GM10847 (cell line): ENCODE results near the gene GDF15.

Experiments used
- POLR2A ChIP-seq: IDR thresholded peaks from 2 replicates; pipeline ENCODE4 v1.6.1; 2011; ENCODE audit not compliant: insufficient read length; ENCODE audit errors: extremely low read depth

Gene GDF15

GRCh38 chr19:18388100-18388959, 2.4 kb downstream of the GDF15 start:
- no peak for TF ChIP-seq POLR2A

DNA sequence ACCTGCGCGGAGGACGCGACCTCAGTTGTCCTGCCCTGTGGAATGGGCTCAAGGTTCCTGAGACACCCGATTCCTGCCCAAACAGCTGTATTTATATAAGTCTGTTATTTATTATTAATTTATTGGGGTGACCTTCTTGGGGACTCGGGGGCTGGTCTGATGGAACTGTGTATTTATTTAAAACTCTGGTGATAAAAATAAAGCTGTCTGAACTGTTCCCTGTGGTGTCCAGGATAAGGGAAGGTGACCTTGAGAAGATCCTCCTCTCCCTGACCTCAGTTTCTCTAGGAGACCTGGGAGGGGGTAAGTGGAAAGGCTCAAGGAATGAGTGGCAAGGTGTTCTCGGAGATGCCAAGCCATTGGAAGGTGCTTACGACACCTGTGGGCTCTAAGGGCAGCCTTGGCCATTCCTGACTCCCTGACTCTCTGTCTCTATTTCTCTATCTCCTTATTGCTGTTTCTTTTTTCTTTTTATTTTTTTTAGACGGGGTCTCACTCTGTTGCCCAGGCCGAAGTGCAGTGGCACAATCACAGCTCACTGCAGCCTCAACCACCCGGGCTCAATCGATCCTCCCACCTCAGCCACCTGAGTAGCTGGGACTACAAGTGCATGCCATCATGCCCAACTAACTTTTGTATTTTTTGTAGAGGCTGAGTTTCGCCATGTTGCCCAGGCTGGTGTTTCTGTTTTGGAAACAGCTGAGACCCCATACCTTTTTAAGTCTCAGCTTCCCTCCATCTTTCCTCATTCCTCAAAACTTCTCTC, 3.2 kb downstream of the GDF15 start:
- no peak for TF ChIP-seq POLR2A

- no peak for TF ChIP-seq POLR2A
These were observed 3.7 kb downstream of the GDF15 start for GRCh38 chr19:18389726-18390064.

DNA sequence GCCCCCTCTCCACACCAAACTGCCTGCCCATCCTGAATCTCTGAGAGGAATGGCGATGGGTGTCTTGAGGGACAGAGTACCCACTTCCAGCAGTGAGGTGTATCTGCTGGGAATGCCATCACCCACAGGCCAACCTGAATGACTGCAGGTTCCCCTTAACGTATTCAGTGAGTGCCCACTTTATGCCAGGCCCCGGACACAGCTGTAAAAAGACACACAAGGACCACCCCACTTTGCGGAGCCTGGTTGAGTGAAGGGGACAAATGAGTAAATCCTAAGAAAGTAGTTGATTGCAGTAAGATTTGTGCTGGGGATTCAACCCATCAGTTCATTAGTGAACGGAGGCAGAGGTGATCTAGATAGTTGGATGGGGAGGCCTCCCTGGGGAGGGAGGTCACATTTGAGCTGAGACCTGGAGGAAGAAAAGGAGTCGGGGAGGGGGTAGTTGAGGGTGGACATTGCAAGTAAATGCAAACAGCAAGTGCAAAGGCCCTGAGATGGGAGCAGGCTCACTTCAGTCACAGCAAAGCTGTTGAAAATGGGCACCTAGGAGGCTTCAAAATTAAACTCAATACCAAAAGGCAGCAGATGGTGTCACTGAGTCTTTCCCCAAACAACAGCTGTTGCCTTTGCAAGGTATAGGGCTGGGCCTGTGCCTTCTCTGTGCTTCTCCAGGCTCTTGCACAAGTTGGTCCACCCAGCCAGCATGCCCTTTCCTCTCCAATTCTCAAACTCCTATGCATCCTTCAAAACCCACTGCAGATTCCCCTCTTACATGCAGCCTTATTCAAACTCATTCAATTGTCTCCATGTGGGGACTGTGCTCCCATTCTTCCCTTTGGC, 4.3 kb downstream of the GDF15 start:
- TF ChIP-seq POLR2A = no peak

- no peak for TF ChIP-seq POLR2A
These were observed 5.6 kb downstream of the GDF15 start for GRCh38 chr19:18391509-18392075.

- TF ChIP-seq POLR2A = no peak
These were observed 6.5 kb downstream of the GDF15 start for GRCh38 chr19:18392417-18392816.

DNA sequence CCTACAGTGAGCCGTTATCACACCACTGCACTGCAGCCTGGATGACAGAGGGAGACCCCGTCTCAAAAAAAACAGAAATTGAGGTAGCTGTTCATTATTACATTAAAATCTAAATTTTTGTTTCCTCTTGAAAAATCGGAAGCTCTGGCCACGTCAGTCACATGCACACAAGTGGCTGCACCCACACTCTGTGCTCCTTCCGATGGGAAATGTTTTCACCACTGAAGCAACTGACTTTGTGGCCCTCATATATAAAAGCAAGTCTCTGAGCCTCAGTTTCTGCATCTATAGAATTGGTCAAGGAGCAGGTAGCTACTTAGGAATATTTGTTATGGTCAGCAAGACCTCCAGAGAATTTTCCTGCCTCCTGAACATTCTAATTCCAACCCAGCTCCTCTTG, 7.0 kb downstream of the GDF15 start:
- no peak for TF ChIP-seq POLR2A

DNA sequence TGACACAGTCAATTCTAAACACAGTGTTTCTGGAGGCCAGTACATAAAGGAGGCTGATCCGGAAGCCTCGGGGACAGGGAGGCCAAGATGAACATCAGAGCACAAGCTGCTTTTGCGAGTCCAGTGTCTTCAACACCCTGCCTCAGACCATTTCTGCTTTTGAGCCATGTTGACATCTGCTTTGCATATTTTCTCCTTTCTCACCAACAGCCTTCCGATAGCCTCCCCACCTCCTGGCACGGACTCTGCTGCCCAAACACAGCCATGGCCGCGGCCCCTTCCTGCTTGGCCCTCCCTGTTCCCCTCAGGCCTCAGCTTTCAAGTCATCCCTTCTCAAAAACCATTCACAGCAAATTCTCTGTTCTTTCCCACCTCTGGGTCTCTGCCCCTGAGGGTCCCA, 7.9 kb downstream of the GDF15 start:
- no peak for TF ChIP-seq POLR2A

DNA sequence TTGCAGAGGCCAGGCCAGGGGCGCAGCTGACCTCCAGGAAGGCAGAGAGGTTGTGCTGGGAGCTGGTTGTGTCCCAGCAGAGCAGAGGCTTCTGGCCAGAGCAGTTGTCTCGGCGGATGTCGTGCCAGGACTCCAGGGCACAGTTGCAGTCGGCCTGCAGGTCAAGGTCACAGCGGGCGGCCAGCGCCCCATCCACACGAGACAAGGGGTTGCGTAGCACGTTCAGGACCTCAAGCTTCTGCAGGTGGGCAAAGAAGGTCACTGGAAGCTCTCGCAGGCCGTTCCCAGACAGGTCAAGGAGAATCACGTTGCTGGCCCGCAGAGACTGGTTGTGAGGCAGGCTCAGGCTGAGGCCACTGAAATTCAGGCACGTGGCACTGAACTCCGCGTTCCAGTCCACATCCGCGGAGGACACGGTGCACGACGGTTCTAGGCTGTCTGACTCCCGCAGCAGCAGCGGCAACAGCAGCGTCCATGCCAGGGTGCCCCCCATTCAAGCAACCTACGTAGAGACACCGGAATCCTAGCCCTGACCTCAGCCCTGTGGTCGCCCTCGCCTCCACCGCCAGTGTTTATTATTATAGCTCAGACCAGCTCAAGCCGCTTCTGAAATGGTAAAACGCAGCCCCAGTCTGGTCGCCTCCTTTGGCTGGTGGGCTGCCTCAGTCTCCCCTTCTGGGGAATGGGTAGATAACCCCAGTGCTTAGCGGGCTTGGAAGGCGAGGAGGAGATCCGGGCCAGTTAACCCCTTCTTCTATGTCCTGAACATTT, 10.7 kb downstream of the GDF15 start:
- TF ChIP-seq POLR2A = no peak

- no peak for TF ChIP-seq POLR2A
These were observed 11.6 kb downstream of the GDF15 start, which contains the start of gene LRRC25 for GRCh38 chr19:18397242-18398202. TSS of gene LRRC25 (minus strand) at chr19:18397622. CDS start at chr19:18396963, 659 bp downstream.

DNA sequence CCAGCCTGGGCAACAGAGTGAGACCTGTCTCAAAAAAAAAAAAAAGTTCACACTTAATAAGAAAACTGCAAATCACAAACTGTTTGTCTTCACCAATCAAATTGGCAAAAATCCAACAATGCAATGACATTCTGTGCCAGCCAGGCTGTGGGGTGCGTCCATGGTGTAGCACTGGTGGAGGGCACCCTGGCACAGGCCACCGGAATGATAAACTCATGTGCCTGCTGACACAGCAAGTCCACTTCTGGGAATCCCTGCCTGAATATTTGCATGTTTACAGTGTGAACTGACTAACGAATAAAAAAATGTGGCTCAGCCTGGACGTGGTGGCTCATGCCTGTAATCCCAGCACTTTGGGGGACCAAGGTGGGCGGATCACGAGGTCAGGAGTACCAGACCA, 13.1 kb downstream of the GDF15 start:
- TF ChIP-seq POLR2A = no peak

DNA sequence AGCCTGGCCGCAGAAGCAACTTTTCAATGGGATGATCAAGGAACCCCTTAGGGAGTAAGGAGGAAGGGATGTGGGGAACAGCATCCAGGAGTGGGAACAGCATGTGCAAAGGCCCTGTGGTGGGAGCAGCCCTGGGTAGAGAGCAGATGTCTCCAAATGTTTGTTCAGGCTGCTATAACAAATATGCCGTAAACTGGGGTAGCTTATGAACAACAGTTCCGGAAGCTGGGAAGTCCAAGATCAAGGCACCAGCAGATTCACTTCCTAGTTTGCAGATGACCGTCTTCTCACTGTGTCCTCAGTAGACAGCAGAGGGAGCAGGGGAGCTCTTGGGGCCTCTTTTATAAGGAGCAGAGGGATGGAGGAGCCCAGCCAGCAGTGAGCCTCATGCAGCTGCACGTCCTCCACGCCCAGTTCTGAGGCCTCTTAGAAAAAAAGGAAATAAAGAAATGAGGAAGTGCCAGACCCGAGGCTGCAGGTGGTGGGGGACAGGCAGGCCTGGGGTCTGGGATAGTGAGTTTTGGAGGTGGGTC, 15.7 kb downstream of the GDF15 start:
- TF ChIP-seq POLR2A = no peak

DNA sequence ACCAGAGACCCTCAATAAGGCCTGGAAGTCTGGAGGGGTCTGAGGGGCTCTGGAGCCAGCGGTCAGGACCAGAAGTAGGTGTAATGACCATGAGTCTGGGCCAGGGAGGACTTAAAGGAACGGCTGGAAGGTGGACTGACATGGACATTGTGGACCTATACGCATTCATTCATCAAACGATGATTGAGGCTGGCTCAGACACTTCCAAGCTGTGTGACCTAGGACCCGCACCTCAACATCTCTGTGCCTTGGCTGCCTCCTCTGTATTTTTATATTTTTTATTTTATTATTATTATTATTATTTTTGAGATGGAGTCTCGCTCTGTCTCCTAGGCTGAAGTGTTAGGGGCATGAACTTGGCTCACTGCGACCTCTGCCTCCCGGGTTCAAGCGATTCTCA, 20.8 kb downstream of the GDF15 start:
- TF ChIP-seq POLR2A = no peak
